DMS114 treated with DMSO at 0.1 percent for 48 hours (cell line): Measurements from ENCODE around the gene MPI.
"Not testable (repeated sequence)": the region's sequence is repeated elsewhere in the genome, so short reads cannot be mapped to it uniquely, and the experiment has no call there.

ENCODE experiments used
- DNase-seq: peaks from one replicate; lab custom pipeline; 2025; ENCODE audit not compliant: unreplicated experiment; lab: John Stamatoyannopoulos, UW

The MPI gene

GRCh38 chr15:74863239-74864056 lies 26.4 kb upstream of the MPI start:
- DNase-seq, result no peak

DNA sequence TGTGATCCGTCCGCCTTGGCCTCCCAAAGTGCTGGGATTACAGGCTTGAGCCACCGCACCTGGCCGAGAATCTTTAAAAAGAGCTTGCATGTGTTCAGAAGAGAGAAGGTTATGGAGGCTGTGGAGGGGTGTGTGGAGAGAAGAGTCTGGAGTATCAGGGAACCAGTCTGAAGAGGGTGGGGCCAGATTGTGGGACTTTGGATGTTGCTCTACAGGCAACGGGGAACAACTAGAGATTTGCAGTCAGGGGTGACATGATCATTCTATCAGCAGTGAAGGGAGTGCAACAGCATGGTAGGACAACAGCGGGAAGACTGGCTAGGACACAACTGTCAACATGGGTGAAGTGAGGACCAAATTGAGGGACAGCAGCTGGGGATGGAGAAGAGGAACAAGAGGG lies 25.5 kb upstream of the MPI start:
- DNase-seq, result no peak

DNA sequence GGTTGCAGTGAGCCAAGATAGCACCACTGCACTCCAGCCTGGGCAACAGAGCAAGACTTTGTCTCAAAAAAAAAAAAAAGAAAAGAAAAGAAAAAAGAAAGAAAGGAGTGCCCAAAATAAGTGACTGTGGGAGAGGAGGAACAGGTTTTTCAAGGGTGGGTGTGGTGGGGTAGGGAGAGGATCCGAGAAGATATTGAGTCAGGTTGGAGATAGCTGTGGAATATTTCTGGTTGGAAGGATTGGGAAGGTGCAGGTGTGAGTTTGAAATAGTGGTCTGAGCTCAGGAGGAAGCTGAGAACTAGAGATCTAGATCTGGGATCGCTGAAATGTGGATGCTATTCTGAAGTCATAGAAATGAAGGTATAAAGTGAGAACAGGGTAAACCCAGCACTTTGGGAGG lies 24.5 kb upstream of the MPI start:
- DNase-seq, result no peak

DNA sequence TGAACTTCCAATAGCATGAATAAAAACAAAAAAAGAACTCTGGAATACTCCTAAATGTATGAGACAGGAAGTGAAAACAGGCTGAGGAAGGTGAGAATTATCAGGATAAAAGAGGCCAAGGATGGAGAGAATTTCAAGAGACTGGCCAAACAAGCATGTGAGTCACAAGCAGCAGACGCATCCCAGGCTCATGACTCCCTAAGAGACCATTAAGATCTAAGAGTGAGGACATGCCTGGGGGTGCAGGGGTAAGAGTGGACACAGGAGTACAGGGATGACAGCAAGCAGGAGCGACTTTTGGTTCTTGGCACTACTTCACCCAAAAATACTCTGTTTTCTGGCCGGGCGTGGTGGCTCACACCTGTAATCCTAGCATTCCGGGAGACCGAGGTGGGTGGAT lies 23.8 kb upstream of the MPI start:
- DNase-seq, result no peak

GRCh38 chr15:74867466-74868038 lies 22.3 kb upstream of the MPI start:
- no peak for DNase-seq

GRCh38 chr15:74868059-74868458 lies 21.8 kb upstream of the MPI start:
- no peak for DNase-seq

DNA sequence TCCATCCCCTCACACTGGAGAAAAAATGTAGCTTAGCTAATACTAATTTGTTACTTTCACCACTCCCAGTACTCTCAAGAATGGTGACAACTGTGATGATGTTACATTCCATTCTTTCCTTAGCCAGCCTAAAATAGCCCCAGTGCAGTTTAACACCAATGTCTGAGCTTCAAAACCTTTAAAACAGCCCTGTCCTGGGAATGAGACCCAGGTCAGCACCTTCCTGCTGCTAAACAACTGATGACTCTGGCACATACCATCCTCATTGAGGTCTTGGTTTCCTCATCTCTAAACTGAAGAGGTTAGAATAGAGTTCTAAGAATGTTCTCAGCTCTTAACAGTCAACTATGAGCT lies 20.5 kb upstream of the MPI start:
- DNase-seq, result no peak

DNA sequence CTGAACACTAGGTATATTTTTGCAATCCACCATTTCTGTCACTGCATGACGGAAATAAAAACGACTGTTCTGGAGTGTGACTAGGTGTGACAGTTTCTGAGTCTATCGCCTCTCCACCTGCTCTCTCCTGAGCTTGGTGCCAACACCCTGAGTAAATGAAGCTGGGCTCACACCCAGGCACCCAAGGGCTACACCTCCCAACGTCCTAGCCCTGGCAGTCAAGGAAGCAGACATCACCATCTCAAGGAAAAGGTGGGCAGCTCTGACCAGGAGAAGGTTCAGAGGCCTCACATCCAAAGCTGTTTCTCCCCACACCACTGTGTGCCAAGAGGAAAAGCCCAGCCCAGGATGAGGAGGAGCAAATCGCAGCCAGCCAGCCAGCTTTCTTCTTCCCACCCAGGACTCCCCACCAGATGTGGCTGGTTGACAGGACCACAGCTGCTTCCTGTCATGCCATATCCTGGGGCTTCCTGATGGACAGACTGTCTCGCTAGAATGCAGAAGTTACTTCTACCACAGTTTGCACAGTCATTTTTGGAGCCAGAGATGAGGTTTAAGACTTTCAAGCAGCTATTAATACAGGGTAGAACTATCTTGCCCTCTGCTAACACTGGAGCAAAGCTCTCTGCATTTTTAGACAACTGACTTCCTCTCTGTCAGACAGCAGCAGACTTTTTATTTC lies 20.0 kb upstream of the MPI start:
- DNase-seq, result no peak

DNA sequence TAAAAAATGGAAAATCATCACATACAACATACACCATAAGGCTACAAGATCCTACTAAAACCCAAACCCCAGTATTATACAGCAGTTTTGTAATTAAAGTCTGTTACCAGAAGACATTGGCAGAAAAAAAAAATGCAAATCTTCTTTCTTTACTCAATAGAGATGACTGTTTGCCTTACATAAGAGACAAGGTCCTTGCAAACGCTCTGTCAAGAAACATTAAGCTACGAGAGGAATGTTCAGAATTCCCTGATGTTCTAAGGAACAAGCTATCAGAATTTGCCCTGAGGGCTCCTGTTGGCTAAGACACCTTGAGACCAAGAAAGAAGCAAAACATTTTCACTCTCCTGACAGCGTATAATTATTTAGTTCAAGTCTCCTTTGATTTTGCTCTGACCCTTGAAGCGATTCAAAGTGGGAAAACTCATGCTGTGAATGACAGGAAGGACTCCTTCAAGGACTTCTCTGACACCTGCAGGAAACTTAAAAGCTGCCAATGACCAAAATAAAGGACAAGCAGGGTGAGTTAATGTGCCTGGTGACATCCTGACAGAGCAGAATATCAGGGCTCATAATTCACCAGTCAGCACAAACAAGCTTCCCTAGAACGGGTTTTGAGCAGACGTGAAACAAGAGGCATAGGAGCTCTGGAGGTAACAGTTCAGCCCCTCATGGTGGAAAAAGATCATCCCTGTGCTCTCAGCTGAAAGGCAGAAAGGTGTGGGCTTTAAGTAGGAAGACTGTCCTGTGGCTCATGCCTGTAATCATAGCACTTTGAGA lies 19.2 kb upstream of the MPI start:
- no peak for DNase-seq

- no peak for DNase-seq
These were observed 17.2 kb upstream of the MPI start for GRCh38 chr15:74872702-74873035.

DNA sequence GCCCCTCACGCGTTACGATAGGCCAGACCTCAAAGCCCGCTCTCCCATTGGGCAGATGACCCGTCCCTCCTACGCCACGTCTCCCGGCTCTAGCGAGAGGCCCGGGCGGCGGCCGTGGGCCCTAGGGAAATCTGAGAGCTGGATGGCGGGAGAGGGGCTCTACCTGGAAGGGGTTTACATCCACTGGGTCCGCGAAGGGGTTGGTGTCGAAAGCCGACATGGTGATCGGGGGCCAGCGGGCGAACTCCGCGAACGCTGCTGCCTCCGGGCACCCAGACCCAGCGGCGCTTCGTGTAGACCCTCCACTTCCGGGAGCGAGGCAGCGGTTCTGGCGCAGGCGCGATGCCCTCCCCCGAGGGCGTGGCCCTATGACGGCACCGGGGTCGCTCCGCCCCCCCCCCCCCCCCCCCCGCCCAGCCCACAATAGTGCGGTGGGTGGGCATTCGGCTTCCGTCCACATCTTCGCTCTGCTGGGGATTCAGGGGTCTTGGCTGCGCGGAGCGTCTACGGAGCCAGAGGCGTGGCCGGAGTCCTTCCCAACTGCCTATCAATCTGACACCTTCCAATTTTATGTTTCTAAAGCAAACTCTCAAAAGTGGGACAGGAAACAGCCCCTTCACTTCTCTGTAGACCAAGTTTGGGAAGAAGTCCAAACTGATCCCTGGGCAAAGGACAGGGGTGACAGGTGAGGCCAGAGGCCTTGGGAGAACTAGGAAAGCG lies 16.6 kb upstream of the MPI start, which contains the start of gene SCAMP2:
Gene SCAMP2 (minus strand): TSS at position 330 of the 720 bp plus-strand sequence. CDS start 110 bp downstream, at position 220.
- peak; percentile 96 for DNase-seq

DNA sequence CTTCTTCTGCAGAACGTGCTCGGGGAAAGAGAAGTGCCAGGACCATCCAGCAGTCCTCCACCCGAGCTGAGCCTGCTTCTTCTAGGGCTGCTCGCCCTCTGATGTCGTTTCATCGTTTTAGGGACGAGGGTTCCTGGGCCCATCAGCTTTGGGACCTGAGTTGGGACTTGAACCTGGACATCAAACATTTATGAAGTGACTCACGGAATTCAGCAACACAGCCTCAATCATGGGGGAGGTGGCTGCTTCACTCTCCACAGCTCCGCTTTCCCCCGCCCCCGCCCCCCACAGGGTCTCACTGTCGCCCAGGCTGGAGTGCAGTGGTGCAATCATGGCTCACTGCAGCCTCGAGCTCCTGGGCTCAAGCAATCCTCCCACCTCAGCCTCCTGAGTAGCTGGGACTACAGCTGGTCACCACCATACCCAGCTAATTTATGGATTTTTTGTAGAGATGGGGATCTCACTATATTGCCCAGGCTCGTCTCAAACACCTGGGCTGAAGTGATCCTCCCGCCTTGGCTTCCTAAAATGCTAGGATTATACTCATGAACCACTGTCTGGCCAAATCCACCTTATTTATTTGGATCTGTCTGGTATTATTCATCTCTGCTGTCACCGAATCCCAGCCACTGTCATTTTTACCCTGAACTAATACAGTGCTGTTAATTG lies 16.0 kb upstream of the MPI start:
- DNase-seq, result peak; percentile 70

DNA sequence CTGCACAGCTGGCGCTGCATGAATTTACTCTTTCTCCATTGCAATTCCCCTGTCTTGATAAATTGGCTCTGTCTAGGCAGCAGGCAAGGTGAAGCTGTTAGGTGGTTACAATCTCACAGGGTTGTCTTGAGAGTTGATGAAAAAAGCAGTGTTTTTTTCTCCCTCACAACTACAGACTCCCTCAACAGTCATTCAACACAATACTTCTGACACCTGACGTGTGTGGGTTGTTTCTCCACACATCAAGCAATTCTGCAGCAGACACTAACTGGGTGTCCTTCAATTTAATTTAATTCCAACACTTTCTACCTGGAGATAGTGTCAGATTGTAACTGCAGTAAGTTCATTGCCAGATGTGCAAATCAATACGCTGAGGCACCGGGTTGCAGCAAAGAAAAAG lies 11.6 kb upstream of the MPI start:
- no peak for DNase-seq

DNA sequence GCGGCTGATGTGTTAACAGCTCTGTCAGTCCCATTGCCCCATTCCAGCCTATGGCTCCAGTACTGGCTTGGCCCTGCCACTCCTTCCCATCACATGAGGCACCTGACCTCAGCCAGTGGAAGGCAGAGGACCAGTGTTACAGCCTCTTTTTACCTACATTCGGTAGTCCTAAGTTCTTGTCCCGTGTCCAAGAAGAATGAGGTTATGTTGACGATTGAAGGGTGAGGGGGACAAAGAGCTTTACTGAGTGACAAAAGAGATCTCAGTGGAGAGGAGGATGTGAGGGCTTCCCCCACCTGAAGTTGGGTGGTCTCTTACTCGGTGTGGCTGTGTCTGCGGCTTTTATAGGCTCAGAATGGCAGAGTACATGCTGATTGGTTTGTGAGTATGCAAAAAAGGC lies 7.3 kb upstream of the MPI start:
- no peak for DNase-seq

DNA sequence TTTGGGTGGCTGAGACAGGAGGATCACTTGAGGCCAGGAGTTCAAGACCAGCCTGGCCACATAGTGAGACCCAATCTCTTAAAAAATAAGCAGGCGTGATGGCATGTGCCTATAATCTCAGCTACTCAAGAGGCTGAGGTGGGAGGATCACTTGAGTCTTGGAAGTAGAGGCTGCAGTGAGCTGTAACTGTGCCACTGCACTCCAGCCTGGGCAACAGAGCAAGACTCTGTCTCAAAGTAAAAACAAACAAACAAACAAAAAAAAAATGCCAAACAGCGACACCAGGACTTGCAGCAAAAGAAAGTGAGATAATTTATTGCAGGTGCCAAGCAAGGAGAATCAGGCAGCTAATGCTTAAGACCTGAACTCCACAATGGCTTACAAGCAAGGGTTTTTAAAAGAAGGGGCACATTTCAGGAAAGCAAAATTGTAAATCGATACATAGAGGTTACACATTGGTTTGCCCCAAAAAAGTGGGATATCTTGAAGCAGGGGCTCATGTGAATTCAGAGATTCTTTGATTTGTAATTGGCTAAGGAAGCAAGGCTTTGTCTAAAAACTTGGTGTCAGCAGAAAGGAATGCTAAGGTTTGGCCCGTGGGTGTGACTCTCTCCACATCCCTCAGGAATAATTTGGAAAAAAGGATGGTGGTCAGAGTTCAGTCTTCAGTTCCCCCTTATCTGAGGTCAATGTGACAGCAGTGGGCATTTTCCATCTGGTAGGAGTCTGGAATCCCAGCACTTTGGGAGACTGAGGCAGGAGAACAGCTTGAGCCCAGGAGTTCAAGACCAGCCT lies 5.2 kb upstream of the MPI start:
- no peak for DNase-seq

DNA sequence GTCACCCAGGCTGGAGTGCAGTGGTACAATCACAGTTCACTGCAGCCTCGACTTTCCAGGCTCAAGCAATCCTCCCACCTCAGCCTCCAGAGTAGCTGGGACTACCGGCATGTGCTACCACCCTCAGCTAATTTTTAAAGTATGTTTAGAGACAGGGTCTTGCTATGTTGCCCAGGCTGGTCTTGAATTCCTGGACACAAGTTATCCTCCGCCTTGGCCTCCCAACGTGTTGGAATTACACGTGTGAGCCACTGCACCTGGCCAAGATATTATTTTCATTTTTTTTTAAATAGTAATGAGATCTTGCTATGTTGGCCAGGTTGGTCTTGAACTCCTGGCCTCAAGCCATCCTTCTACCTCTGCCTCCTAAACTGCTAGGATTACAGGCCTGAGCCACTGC lies 4.4 kb upstream of the MPI start:
- DNase-seq, result no peak

- not testable (repeated sequence) for DNase-seq
These were observed 2.2 kb upstream of the MPI start for GRCh38 chr15:74887537-74888193.

GRCh38 chr15:74888716-74889115 lies 1.1 kb upstream of the MPI start:
- DNase-seq, result no peak

- no peak for DNase-seq
These were observed 406 bp upstream of the MPI start for GRCh38 chr15:74889390-74889882.
